ENCODE results near the gene ANKRD11. TPM values are rescaled to one million over a fixed set of nuclear protein-coding genes. Genes with fewer than 3 reads are reported as not detected.

ANKRD11 gene
- total and polyA plus RNA-seq, 2 donors (not counting 3 experiments of a cell fraction or from before 2014, with no cell fraction given) = 55.8 to 191 TPM

GRCh38 chr16:89456419-89456959 lies 33.9 kb downstream of the ANKRD11 start:
- no peaks in the 10 kb centered on the region for H3K9me3 ChIP-seq (replicated peaks; ENCODE audit: control insufficient read depth, insufficient read depth, low read length)
- no peak for DNase-seq (ENCODE audit: low read depth, low spot score)
- H3K36me3 ChIP-seq (ENCODE audit: control insufficient read depth in 2 of 2, extremely low read depth in 1 of 2, insufficient read depth in 2 of 2, low read length in 2 of 2) = no peaks in the 10 kb centered on the region
- H3K4me3 ChIP-seq (replicated peaks in 1 of 3; ENCODE audit: insufficient read depth in 1 of 3, low read depth in 1 of 3, low read length in 3 of 3) = no peak overlapping the region
- H3K79me2 ChIP-seq (ENCODE audit: control insufficient read depth, insufficient read depth, low read length) = peaks cover 93% of the 10 kb centered on the region
- intact Hi-C loops (cut with micrococcal nuclease) (no loop called here), dilution Hi-C loops (cut with MboI; ENCODE audit: extremely low pct_ligation_motif_present, low sequenced_read_pairs) (no loop called here)
- H3K9me1 ChIP-seq (replicated peaks; ENCODE audit: control insufficient read depth, extremely low read depth, insufficient read depth, low read length) = no peaks in the 10 kb centered on the region
- H2AFZ ChIP-seq (ENCODE audit: low read depth, low read length) = no peak overlapping the region
- no peaks in the 10 kb centered on the region for H4K20me1 ChIP-seq (replicated peaks; ENCODE audit: control insufficient read depth, extremely low read depth, insufficient read depth, low read length)
- H3K4me2 ChIP-seq (ENCODE audit: insufficient read depth, low read length) = no peak overlapping the region
- no peak for FAIRE-seq
- ChIA-PET CTCF (interaction anchor here (0.7 kb wide), 1 partner anchor 136 kb away, joined by 3 read pairs; no protein-coding TSS in a partner anchor), POLR2A (no interaction called here)
- TF ChIP-seq EZH2 (IDR thresholded peaks at IDR 0.05; ENCODE audit: borderline replicate concordance, low read depth, low read length, severe bottlenecking) = no peak
- no peak for TF ChIP-seq CTCF (IDR thresholded peaks at IDR 0.05; ENCODE audit: extremely low read depth in 1 of 2, insufficient read depth in 1 of 2, low read depth in 1 of 2, low read length in 2 of 2)
- TF ChIP-seq FOS (IDR thresholded peaks at IDR 0.05; ENCODE audit: borderline replicate concordance, insufficient read depth, low read length) = no peak
- TF ChIP-seq JUN (IDR thresholded peaks at IDR 0.05; ENCODE audit: borderline replicate concordance, insufficient read depth, insufficient read length, low read depth) = no peak
- no peak for TF ChIP-seq POLR2A (IDR thresholded peaks at IDR 0.05; ENCODE audit: low read depth, low read length)
- no peak for TF ChIP-seq MYC (IDR thresholded peaks at IDR 0.05; ENCODE audit: low read depth, low read length)
- no peak for TF ChIP-seq GATA2 (IDR thresholded peaks at IDR 0.05; ENCODE audit: insufficient read depth, insufficient read length, low read depth, low read length)
- no peak for TF ChIP-seq POLR2AphosphoS5 (IDR thresholded peaks at IDR 0.05; ENCODE audit: insufficient read depth, low read depth, low read length)
- no peak for TF ChIP-seq MAX (IDR thresholded peaks at IDR 0.05; ENCODE audit: insufficient read depth, insufficient read length)
- no peaks in the 10 kb centered on the region for H3K27me3 ChIP-seq (ENCODE audit: control insufficient read depth in 2 of 2, insufficient read depth in 2 of 2, low read length in 2 of 2)
- H3K9ac ChIP-seq (replicated peaks; ENCODE audit: extremely low read depth, insufficient read depth, low read length) = no peak overlapping the region
- no TSS peak for BruUV-seq (replicated peaks)
- no peak overlapping the region for H3K27ac ChIP-seq (ENCODE audit: insufficient read depth, low read depth, low read length)
- peaks cover 25% of the 10 kb centered on the region for H3K4me1 ChIP-seq (ENCODE audit: control insufficient read depth, extremely low read depth, insufficient read depth, low read length)
